Activated CD8-positive, alpha-beta T cell treated with anti-CD3 and anti-CD28 coated beads for 36 hours (primary cell): Measurements from ENCODE around the gene PDLIM1. TPM values are rescaled to one million over a fixed set of nuclear protein-coding genes. Genes with fewer than 3 reads are reported as not detected.

Experiments used
- ATAC-seq: fragments of 200-7000 bp; cut with Tn5 transposase; one replicate; pipeline ENCODE4 v1.10.0; 2021; ENCODE audit warnings: mild to moderate bottlenecking, moderate library complexity
- CTCF ChIA-PET: fragments of 350-600 bp; sonication (Branson Sonifier 250); formaldehyde crosslinking; loops from one replicate; lab custom pipeline; 2021; ENCODE audit warnings: antibody characterized with exemption; lab: Charles Lee
- POLR2A ChIA-PET: fragments of 350-600 bp; sonication (Branson Sonifier 250); formaldehyde crosslinking; loops from one replicate; lab custom pipeline; 2021; ENCODE audit warnings: antibody characterized with exemption; lab: Charles Lee
- DNase-seq: peaks from one replicate; pipeline ENCODE4 v3.0.0-alpha.2; 2020
- H3K27ac Mint-ChIP-seq: one replicate; pipeline ENCODE4 v1.8.0; 2021; ENCODE audit warnings: mild to moderate bottlenecking, mixed read lengths
- H3K27me3 Mint-ChIP-seq: one replicate; pipeline ENCODE4 v1.8.0; 2021; ENCODE audit warnings: mixed read lengths
- H3K36me3 Mint-ChIP-seq: one replicate; pipeline ENCODE4 v1.8.0; 2021; ENCODE audit warnings: low read depth, mixed read lengths
- H3K4me1 Mint-ChIP-seq: one replicate; pipeline ENCODE4 v1.8.0; 2021; ENCODE audit warnings: low read depth, mixed read lengths
- H3K4me3 Mint-ChIP-seq: one replicate; pipeline ENCODE4 v1.8.0; 2021; ENCODE audit warnings: mild to moderate bottlenecking, moderate library complexity, mixed read lengths
- H3K9me3 Mint-ChIP-seq: one replicate; pipeline ENCODE4 v1.8.0; 2021; ENCODE audit warnings: mixed read lengths
- intact Hi-C: fragments of 100-400 bp; cut with micrococcal nuclease; formaldehyde crosslinking; loops from one replicate; pipeline ENCODE4 v1.10.0; 2022
- total RNA-seq, 2 experiments: library from RNA; stranded (reverse); gene quantifications; one replicate each; pipeline ENCODE4 v1.2.3, GENCODE V29; 2021
- TF ChIP-seq, protein P1 (sequence below): fragments of 200-600 bp; IDR thresholded peaks from one replicate; pipeline ENCODE4 v1.8.0; 2022; ENCODE audit warnings: antibody characterized with exemption, mild to moderate bottlenecking

Gene PDLIM1
- total RNA-seq, 2 experiments from 2014 or later, result 0.74 to 1.1 TPM

DNA sequence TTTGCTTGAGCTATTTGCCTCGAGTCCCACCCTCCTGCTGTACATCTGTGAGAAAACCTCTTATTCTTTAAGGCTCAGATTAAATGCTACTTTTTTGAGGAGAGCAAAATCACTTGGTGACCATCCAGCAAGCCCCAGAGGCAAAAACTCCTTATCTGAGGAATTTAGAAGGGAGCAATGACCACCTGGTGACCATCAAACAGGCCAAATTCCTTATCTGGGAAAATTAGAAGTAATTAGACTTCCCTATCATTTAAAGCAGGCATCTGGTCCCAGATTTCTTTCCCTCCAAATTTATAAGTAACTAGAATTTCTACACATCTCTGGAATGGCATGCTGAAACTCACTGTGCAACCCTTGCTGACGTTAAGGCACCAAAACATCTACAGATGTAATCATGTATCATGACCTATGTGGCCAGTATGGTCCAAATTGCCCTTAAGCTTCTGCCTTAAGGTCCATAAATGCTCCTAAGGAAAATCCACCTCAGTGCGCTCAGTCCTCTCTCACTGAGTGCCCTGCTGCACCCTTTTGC, 40.9 kb upstream of the PDLIM1 start:
- intact Hi-C loops, result no loop called here
- H3K27ac Mint-ChIP-seq, result no peak overlapping the region
- TF ChIP-seq, protein P1, sequence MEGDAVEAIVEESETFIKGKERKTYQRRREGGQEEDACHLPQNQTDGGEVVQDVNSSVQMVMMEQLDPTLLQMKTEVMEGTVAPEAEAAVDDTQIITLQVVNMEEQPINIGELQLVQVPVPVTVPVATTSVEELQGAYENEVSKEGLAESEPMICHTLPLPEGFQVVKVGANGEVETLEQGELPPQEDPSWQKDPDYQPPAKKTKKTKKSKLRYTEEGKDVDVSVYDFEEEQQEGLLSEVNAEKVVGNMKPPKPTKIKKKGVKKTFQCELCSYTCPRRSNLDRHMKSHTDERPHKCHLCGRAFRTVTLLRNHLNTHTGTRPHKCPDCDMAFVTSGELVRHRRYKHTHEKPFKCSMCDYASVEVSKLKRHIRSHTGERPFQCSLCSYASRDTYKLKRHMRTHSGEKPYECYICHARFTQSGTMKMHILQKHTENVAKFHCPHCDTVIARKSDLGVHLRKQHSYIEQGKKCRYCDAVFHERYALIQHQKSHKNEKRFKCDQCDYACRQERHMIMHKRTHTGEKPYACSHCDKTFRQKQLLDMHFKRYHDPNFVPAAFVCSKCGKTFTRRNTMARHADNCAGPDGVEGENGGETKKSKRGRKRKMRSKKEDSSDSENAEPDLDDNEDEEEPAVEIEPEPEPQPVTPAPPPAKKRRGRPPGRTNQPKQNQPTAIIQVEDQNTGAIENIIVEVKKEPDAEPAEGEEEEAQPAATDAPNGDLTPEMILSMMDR, result no peak
- no peaks in the 10 kb centered on the region for H3K27me3 Mint-ChIP-seq
- ChIA-PET CTCF (no interaction called here), POLR2A (no interaction called here)
- DNase-seq, result no peak
- H3K4me1 Mint-ChIP-seq, result no peaks in the 10 kb centered on the region
- H3K4me3 Mint-ChIP-seq, result no peak overlapping the region
- H3K36me3 Mint-ChIP-seq, result no peaks in the 10 kb centered on the region
- ATAC-seq, result no peak
- no peaks in the 10 kb centered on the region for H3K9me3 Mint-ChIP-seq

DNA sequence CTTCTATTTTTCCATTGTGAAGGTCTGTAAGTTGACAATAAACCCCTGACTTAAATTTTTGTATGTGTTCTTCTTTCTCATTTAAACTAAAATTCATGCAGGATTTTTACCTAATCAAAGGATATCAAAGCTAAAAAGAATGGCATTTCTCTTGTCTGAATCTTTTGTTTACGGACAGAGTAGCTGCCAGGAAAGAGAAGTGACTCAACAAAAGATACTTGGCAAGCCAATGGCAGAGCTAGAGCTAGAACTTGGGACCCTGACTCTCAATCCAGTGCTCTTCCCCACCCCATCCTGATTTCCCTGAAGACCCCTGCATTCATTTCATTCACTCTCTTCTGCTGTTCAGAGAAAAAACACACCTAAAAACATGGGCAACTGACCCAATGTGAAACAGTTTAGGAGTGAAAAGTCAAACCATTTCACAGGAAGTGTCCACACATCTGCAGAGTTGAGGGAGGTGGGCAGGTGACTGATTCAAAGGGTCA, 40.2 kb upstream of the PDLIM1 start:
- Mint-ChIP-seq H3K27me3 (no peaks in the 10 kb centered on the region), H3K27ac (no peak overlapping the region), H3K4me1 (no peaks in the 10 kb centered on the region), H3K36me3 (no peaks in the 10 kb centered on the region), H3K4me3 (no peak overlapping the region), H3K9me3 (no peaks in the 10 kb centered on the region)
- intact Hi-C loops, result no loop called here
- ATAC-seq, result no peak
- CTCF ChIA-PET, result no interaction called here
- TF ChIP-seq, protein P1, result no peak
- DNase-seq, result no peak
- POLR2A ChIA-PET, result no interaction called here

DNA sequence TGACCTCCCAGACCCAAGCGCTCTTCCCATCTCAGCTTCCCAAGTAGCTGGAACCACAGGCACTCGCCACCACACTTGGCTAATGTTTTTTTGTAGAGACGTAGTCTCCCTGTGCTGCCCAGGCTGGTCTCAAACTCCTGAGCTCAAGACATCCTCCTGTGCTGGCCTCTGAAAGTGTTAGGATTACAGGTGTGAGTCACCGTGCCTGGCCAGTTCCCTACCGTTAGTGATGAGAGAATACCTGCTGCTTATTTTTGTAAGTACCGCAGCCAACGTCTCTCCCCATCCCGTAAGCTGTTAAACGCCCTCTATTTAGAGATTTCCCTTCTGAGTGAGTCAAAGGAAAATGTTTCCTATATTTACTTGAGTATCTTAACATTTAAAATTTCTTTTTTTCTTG, 38.5 kb upstream of the PDLIM1 start:
- TF ChIP-seq, protein P1, result no peak
- H3K36me3 Mint-ChIP-seq, result no peaks in the 10 kb centered on the region
- POLR2A ChIA-PET, result no interaction called here
- ATAC-seq (no peak), DNase-seq (no peak)
- intact Hi-C loops, result no loop called here
- H3K4me3 Mint-ChIP-seq, result no peak overlapping the region
- H3K27me3 Mint-ChIP-seq, result no peaks in the 10 kb centered on the region
- H3K27ac Mint-ChIP-seq, result no peak overlapping the region
- no peaks in the 10 kb centered on the region for H3K9me3 Mint-ChIP-seq
- H3K4me1 Mint-ChIP-seq, result no peaks in the 10 kb centered on the region
- CTCF ChIA-PET, result interaction anchor here (1.1 kb wide), 1 partner anchor 33 kb away, joined by 3 read pairs; no protein-coding TSS in a partner anchor

DNA sequence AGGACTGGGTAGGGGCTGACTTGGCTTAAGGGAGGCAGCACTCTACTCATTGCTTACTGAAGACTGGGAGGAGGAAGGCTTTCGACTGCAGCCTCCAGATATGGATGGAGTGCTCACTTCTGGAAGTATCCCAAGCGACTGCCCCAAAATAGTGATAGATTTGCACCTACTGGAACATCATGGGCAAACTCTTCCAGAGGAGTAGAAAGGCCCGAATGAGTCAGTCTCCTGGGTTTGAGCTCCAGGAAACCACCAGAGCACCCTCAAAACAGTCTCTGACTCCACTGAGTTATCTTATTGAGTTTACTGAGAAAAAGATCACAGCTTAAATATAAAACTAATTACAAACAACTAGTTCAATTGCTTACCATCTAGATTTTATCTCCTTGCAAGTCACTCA, 37.2 kb upstream of the PDLIM1 start:
- Mint-ChIP-seq H3K27ac (no peak overlapping the region), H3K36me3 (no peaks in the 10 kb centered on the region), H3K27me3 (no peaks in the 10 kb centered on the region), H3K4me3 (no peak overlapping the region), H3K9me3 (no peaks in the 10 kb centered on the region), H3K4me1 (no peaks in the 10 kb centered on the region)
- DNase-seq, result no peak
- POLR2A ChIA-PET, result no interaction called here
- ATAC-seq, result no peak
- CTCF ChIA-PET, result no interaction called here
- TF ChIP-seq, protein P1, result no peak
- intact Hi-C loops, result no loop called here

DNA sequence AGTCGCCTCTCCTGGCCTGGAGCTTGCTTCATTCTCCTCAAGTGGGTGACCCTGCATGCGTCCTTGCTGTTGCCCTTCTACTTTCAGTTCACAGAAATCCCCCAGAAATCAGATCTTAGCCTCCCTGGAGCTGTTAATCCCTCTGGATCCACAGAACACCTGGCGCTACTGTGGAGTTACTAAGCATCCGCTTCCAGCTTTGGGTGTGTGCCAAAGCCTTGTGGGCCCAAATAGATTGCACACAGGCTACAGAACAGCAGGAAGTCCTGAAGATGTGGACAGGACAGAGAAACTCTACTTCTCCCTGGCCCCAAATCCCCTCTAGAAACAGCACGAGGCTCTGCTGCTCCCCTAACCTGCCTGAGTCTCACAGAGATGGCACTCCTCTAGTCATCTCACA, 36.6 kb upstream of the PDLIM1 start:
- Mint-ChIP-seq H3K36me3 (no peaks in the 10 kb centered on the region), H3K27me3 (no peaks in the 10 kb centered on the region), H3K4me3 (no peak overlapping the region), H3K4me1 (no peaks in the 10 kb centered on the region), H3K27ac (no peak overlapping the region), H3K9me3 (no peaks in the 10 kb centered on the region)
- TF ChIP-seq, protein P1, result no peak
- POLR2A ChIA-PET, result interaction anchor here (0.7 kb wide), 1 partner anchor 308 kb away, joined by 3 read pairs; no protein-coding TSS in a partner anchor
- DNase-seq (no peak), ATAC-seq (no peak)
- CTCF ChIA-PET, result no interaction called here
- intact Hi-C loops, result no loop called here
